HepG2 (cell line): ENCODE results near the gene PIK3R5. TPM values are rescaled to one million over a fixed set of nuclear protein-coding genes. Genes with fewer than 3 reads are reported as not detected.

Source experiments
- ATAC-seq: fragments of 200-7000 bp; cut with Tn5 transposase; 3 replicates; pipeline ENCODE4 v1.9.1; 2020; ENCODE audit warnings: mild to moderate bottlenecking, moderate library complexity
- BruUV-seq: library from RNA; stranded (reverse); fragments of 400-500 nt; replicated peaks from 2 replicates; lab custom pipeline; 2021; lab: Mats Ljungman, UMichigan
- CTCF ChIA-PET: fragments of 300-600 bp; formaldehyde crosslinking; extraction: SDS; loops from one replicate; lab custom pipeline; 2021; ENCODE audit warnings: low total read pairs, inconsistent platforms, low intra/inter-chr PET ratio; lab: Yijun Ruan, JAX
- POLR2A ChIA-PET: fragments of 350-600 bp; sonication (Branson Sonifier 250); formaldehyde crosslinking; loops from one replicate; lab custom pipeline; 2020; ENCODE audit warnings: antibody characterized with exemption, inconsistent platforms; lab: Yijun Ruan, JAX
- DNase-seq: peaks from one replicate; pipeline ENCODE4 v3.0.0-alpha.2; 2015; ENCODE audit warnings: low spot score
- FAIRE-seq: peaks from 3 replicates; lab custom pipeline; 2011; peaks lifted over from hg19 to GRCh38; lab: Jason Lieb, UNC
- H2AFZ ChIP-seq: one replicate; pipeline ENCODE4 v1.6.1; 2011; ENCODE audit warnings: low read length, inconsistent platforms
- H3K27ac ChIP-seq: fragments of 300-600 bp; 3 replicates; pipeline ENCODE4 v1.8.0; 2011; ENCODE audit warnings: mixed run types, mild to moderate bottlenecking, mixed read lengths, low read length, inconsistent platforms; ENCODE audit not compliant: insufficient read depth; ENCODE audit errors: extremely low read length
- H3K27me3 ChIP-seq, 2 experiments: fragments of 200-600 bp in 1 of 2; 2 replicates in 1 of 2; 3 replicates in 1 of 2; pipeline versions ENCODE4 v1.6.0 to v1.8.0; 2011; ENCODE audit warnings: low read length in 2 of 2, mild to moderate bottlenecking in 2 of 2, moderate library complexity in 2 of 2, inconsistent platforms in 1 of 2; ENCODE audit not compliant: insufficient read depth in 2 of 2, control insufficient read depth in 1 of 2
- H3K36me3 ChIP-seq, 2 experiments: fragments of 200-600 bp in 1 of 2; replicated peaks in 1 of 2; 2 replicates in 1 of 2; 3 replicates in 1 of 2; pipeline versions ENCODE4 v1.5.1 to v1.8.0; 2011; ENCODE audit warnings: low read length in 2 of 2, inconsistent platforms in 1 of 2; ENCODE audit not compliant: insufficient read depth in 2 of 2, control insufficient read depth in 1 of 2
- H3K4me1 ChIP-seq: 2 replicates; pipeline ENCODE4 v1.5.1; 2012; ENCODE audit warnings: low read length, inconsistent platforms; ENCODE audit not compliant: insufficient read depth
- H3K4me2 ChIP-seq: 2 replicates; pipeline ENCODE4 v1.6.0; 2011; ENCODE audit warnings: low read depth, low read length, inconsistent platforms
- H3K4me3 ChIP-seq, 3 experiments: fragments of 200-600 bp in 1 of 3; sonication (generic), shearing (Covaris generic) in 1 of 3; replicated peaks in 1 of 3; 2 replicates each; pipeline ENCODE4 v1.5.1; 2011 to 2016; ENCODE audit warnings: low read length in 3 of 3, inconsistent platforms in 2 of 3, low read depth in 2 of 3, mild to moderate bottlenecking in 2 of 3, control low read depth in 1 of 3, mixed read lengths in 1 of 3; ENCODE audit not compliant: insufficient read depth in 1 of 3
- H3K79me2 ChIP-seq: one replicate; pipeline ENCODE4 v1.6.1; 2011; ENCODE audit warnings: low read length, inconsistent platforms; ENCODE audit not compliant: insufficient read depth
- H3K9ac ChIP-seq: 2 replicates; pipeline ENCODE4 v1.6.0; 2011; ENCODE audit warnings: mild to moderate bottlenecking, low read depth, low read length, inconsistent platforms; ENCODE audit not compliant: insufficient read depth
- H3K9me3 ChIP-seq: 2 replicates; pipeline ENCODE4 v1.5.1; 2012; ENCODE audit warnings: mild to moderate bottlenecking, low read length
- H4K20me1 ChIP-seq: 2 replicates; pipeline ENCODE4 v1.6.0; 2011; ENCODE audit warnings: inconsistent platforms, mild to moderate bottlenecking, low read length, moderate library complexity; ENCODE audit not compliant: insufficient read depth
- MATR3 ChIP-seq: sonication (generic); formaldehyde crosslinking; IDR thresholded peaks from 2 replicates; pipeline ENCODE4 v1.4.0; 2020; ENCODE audit warnings: missing genetic modification reagents
- PHB2 ChIP-seq: fragments of 450-650 bp; IDR thresholded peaks from 2 replicates; pipeline ENCODE4 v1.6.1; 2018; ENCODE audit not compliant: partially characterized antibody
- RNF2 ChIP-seq: fragments of 450-650 bp; conservative IDR thresholded peaks from 2 replicates; pipeline ENCODE4 v1.6.1; 2016; ENCODE audit warnings: low read depth
- ZNF12 ChIP-seq: sonication (generic); formaldehyde crosslinking; IDR thresholded peaks from 2 replicates; pipeline ENCODE4 v1.5.0; 2020; ENCODE audit warnings: missing genetic modification reagents
- ZNF431 ChIP-seq: sonication (generic); formaldehyde crosslinking; IDR thresholded peaks from 2 replicates; pipeline ENCODE4 v1.9.0; 2022; ENCODE audit warnings: missing genetic modification reagents, low read depth, mild to moderate bottlenecking, borderline replicate concordance
- ZNF496 ChIP-seq: sonication (generic); formaldehyde crosslinking; IDR thresholded peaks from 2 replicates; pipeline ENCODE4 v1.8.1; 2023; ENCODE audit warnings: mild to moderate bottlenecking, moderate library complexity, missing genetic modification reagents; ENCODE audit not compliant: insufficient replicate concordance
- ZNF605 ChIP-seq: sonication (generic); formaldehyde crosslinking; IDR thresholded peaks from 2 replicates; pipeline ENCODE4 v1.8.0; 2022; ENCODE audit warnings: mild to moderate bottlenecking, missing genetic modification reagents
- ZNF792 ChIP-seq: IDR thresholded peaks from 2 replicates; pipeline ENCODE4 v1.6.1; 2016
- WGBS: methylation state at CpG from one replicate; pipeline ENCODE4 v1.1.6; 2017; ENCODE audit warnings: low lambda C conversion rate; 5-methylcytosine and 5-hydroxymethylcytosine counted together
- in situ Hi-C: cut with HindIII; loops from 2 replicates; pipeline ENCODE4 v1.10.0; 2017; ENCODE audit warnings: low pct_unique_long_range_greater_than_20kb; ENCODE audit not compliant: extremely low pct_ligation_motif_present
- intact Hi-C: fragments of 100-400 bp; cut with micrococcal nuclease; formaldehyde crosslinking; loops from one replicate; pipeline ENCODE4 v1.10.0; 2022; ENCODE audit not compliant: unreplicated experiment
- polyA plus RNA-seq, 8 experiments: library from polyadenylated mRNA; depleted of rRNA in 3 of 8; stranded (reverse) in 7 of 8; unstranded in 1 of 8; fragments of >200 nt; fragmentation: Illumina TruSeq in 4 of 8; extraction: Trizol in 4 of 8; gene quantifications; 2 replicates each; pipeline versions ENCODE4 v1.2.1 to v1.2.3, GENCODE V29; 2011 to 2016; ENCODE audit warnings: low read depth in 4 of 8, missing spikeins in 1 of 8, mixed read lengths in 1 of 8; ENCODE audit not compliant: insufficient read depth in 1 of 8
- total RNA-seq, 5 experiments: library from RNA; depleted of rRNA; stranded (reverse); fragments of >200 nt; fragmentation: Illumina TruSeq; extraction: Trizol; gene quantifications; 2 replicates each; pipeline ENCODE4 v1.2.3, GENCODE V29; 2016; ENCODE audit warnings: low read depth in 1 of 5
- TF ChIP-seq, protein P1 (sequence below): sonication (generic); formaldehyde crosslinking; IDR thresholded peaks from 2 replicates; pipeline ENCODE4 v1.4.0; 2020; ENCODE audit warnings: missing genetic modification reagents, mild to moderate bottlenecking, borderline replicate concordance
- TF ChIP-seq, protein P2 (sequence below): sonication (generic); formaldehyde crosslinking; IDR thresholded peaks from 2 replicates; pipeline ENCODE4 v1.5.0; 2020; ENCODE audit warnings: mild to moderate bottlenecking, missing genetic modification reagents

Gene PIK3R5
- total and polyA plus RNA-seq, 2 of the 13 experiments (the other 11 are each of a cell fraction or from before 2014, with no cell fraction given) = not detected

DNA sequence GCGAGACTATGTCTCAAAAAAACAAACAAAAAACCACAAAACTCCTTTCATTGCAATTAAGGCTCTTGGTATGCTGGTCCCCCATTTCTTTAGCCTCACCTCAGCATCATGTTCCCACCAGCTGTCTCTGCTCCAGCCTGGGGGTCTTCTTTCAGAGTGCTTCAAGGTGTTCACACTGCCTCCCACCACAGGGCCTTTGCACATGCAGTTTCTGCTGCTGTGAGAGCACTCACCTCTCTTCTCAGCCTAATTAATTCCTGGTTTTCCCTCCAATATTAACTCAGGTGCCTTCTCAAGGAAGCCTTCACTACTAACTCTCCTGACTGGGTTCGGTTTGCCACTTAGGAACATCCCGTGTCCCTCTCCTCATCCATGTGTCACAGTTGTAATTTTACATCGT is 82.2 kb downstream of the PIK3R5 start (continued):
- TF ChIP-seq, protein P1, sequence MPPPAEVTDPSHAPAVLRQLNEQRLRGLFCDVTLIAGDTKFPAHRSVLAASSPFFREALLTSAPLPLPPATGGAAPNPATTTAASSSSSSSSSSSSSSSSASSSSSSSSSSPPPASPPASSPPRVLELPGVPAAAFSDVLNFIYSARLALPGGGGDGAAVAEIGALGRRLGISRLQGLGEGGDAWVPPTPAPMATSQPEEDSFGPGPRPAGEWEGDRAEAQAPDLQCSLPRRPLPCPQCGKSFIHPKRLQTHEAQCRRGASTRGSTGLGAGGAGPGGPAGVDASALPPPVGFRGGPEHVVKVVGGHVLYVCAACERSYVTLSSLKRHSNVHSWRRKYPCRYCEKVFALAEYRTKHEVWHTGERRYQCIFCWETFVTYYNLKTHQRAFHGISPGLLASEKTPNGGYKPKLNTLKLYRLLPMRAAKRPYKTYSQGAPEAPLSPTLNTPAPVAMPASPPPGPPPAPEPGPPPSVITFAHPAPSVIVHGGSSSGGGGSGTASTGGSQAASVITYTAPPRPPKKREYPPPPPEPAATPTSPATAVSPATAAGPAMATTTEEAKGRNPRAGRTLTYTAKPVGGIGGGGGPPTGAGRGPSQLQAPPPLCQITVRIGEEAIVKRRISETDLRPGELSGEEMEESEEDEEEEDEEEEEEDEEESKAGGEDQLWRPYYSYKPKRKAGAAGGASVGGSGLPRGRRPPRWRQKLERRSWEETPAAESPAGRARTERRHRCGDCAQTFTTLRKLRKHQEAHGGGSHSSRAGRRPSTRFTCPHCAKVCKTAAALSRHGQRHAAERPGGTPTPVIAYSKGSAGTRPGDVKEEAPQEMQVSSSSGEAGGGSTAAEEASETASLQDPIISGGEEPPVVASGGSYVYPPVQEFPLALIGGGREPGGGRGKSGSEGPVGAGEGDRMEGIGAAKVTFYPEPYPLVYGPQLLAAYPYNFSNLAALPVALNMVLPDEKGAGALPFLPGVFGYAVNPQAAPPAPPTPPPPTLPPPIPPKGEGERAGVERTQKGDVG (CRISPR knock-in tag) = no peak

DNA sequence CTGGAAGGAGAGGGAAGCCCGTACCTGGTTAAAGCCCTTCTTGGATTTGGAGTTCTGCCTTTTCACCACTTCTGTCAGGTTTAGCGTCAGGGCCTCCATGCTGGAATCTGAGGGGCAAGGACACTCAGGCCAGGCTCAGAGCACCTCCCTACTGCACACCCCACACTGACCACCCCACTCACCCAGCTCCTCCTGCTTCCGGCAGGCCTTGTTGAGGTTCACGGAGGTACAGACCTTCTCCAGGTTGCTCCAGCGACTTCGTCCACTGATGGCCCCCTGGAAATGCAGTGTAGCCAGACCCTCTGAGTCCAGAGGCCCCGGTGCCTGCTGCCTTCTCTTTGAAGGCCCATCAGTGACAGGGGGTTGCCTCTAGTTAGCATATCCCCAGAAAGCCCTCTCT is 83.9 kb downstream of the PIK3R5 start:
- 30% methylated on average over 5 of the region's 7 CpGs for WGBS
- H3K9ac ChIP-seq = no peak overlapping the region
- peaks cover 2 to 43% of the 10 kb centered on the region in 2 experiments; a peak in 4 of 5 replicates for H3K27me3 ChIP-seq
- ChIA-PET CTCF (no interaction called here), POLR2A (no interaction called here)
- H3K36me3 ChIP-seq = no peaks in the 10 kb centered on the region
- FAIRE-seq = no peak
- in situ Hi-C loops = no loop called here
- H3K27ac ChIP-seq = no peak overlapping the region
- H3K4me1 ChIP-seq = no peaks in the 10 kb centered on the region
- no TSS peak for BruUV-seq
- H2AFZ ChIP-seq = no peak overlapping the region
- H3K79me2 ChIP-seq = no peaks in the 10 kb centered on the region
- intact Hi-C loops = no loop called here
- H4K20me1 ChIP-seq = no peaks in the 10 kb centered on the region
- no peak for ATAC-seq
- no peak overlapping the region for H3K4me2 ChIP-seq
- no peak for DNase-seq
- no peaks in the 10 kb centered on the region for H3K9me3 ChIP-seq
- TF ChIP-seq RNF2 = no peak
- H3K4me3 ChIP-seq = no peak overlapping the region

DNA sequence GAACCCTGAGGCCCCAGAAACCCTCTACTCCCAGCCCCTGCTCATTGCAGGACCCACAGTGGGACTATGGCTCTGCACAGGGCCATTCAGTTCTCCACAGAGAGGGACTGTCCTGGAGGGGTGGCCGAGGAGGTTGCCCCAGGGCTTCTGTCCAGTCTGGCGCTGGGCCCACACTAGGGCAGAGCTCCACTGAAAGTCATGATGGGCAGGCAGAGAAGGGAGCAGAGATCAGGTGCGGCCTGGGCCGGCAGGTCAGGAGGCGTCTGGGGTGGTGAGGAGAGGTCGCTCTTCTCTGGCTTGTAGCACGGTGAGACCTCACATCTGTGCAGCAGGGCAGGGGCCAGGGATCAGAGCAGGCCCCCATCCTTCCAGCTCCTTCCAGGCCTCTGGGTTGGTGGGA is 85.0 kb downstream of the PIK3R5 start:
- FAIRE-seq = no peak
- Histone ChIP-seq H3K79me2 (no peaks in the 10 kb centered on the region), H3K9me3 (no peaks in the 10 kb centered on the region), H3K4me2 (no peak overlapping the region), H3K36me3 (no peaks in the 10 kb centered on the region), H3K27me3 (peaks cover 2 to 50% of the 10 kb centered on the region in 2 experiments; a peak in 4 of 5 replicates), H3K4me3 (no peak overlapping the region), H2AFZ (no peak overlapping the region), H3K4me1 (no peaks in the 10 kb centered on the region), H3K27ac (no peak overlapping the region), H4K20me1 (no peaks in the 10 kb centered on the region), H3K9ac (no peak overlapping the region)
- CTCF ChIA-PET = no interaction called here
- in situ Hi-C loops = no loop called here
- no TSS peak for BruUV-seq
- POLR2A ChIA-PET = no interaction called here
- DNase-seq = no peak
- intact Hi-C loops = no loop called here
- 13% methylated on average over 3 of the region's 7 CpGs for WGBS
- ATAC-seq = no peak
- TF ChIP-seq PHB2 = no peak
- TF ChIP-seq, protein P2, sequence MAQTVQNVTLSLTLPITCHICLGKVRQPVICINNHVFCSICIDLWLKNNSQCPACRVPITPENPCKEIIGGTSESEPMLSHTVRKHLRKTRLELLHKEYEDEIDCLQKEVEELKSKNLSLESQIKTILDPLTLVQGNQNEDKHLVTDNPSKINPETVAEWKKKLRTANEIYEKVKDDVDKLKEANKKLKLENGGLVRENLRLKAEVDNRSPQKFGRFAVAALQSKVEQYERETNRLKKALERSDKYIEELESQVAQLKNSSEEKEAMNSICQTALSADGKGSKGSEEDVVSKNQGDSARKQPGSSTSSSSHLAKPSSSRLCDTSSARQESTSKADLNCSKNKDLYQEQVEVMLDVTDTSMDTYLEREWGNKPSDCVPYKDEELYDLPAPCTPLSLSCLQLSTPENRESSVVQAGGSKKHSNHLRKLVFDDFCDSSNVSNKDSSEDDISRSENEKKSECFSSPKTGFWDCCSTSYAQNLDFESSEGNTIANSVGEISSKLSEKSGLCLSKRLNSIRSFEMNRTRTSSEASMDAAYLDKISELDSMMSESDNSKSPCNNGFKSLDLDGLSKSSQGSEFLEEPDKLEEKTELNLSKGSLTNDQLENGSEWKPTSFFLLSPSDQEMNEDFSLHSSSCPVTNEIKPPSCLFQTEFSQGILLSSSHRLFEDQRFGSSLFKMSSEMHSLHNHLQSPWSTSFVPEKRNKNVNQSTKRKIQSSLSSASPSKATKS (CRISPR knock-in tag) = no peak
- TF ChIP-seq ZNF792 = no peak
- no peak for TF ChIP-seq ZNF496
- no peak for TF ChIP-seq MATR3 (CRISPR knock-in tag)
- TF ChIP-seq ZNF605 (CRISPR knock-in tag) = no peak
- no peak for TF ChIP-seq ZNF12 (CRISPR knock-in tag)
- TF ChIP-seq ZNF431 (CRISPR knock-in tag) = no peak
